Common myeloid progenitor, CD34-positive (primary cell): ENCODE measurements around the gene SNX9.

Experiments
- CTCF ChIA-PET: fragments of 350-600 bp; sonication (Branson Sonifier 250); formaldehyde crosslinking; loops from one replicate; lab custom pipeline; 2021; ENCODE audit warnings: antibody characterized with exemption; lab: Charles Lee
- POLR2A ChIA-PET: fragments of 350-600 bp; sonication (Branson Sonifier 250); formaldehyde crosslinking; loops from one replicate; lab custom pipeline; 2021; ENCODE audit warnings: antibody characterized with exemption; lab: Charles Lee
- DNase-seq, 3 donors: peaks; one replicate each; pipeline versions ENCODE4 v3.0.0 to v3.0.0-alpha.2; 2013
- H3K27ac ChIP-seq, 2 experiments: 1 replicate in 1 of 2; 2 replicates in 1 of 2; pipeline ENCODE4 v1.7.0; 2013; ENCODE audit warnings: inconsistent platforms in 2 of 2, low read length in 2 of 2, mild to moderate bottlenecking in 2 of 2, low read depth in 1 of 2, moderate library complexity in 1 of 2; ENCODE audit not compliant: severe bottlenecking in 2 of 2, insufficient read depth in 1 of 2, poor library complexity in 1 of 2
- H3K27me3 ChIP-seq, 5 experiments: replicated peaks in 2 of 5; 1 replicate in 3 of 5; 2 replicates in 2 of 5; pipeline versions ENCODE4 v1.6.1 to v1.7.0; 2013; ENCODE audit warnings: low read length in 4 of 5, mild to moderate bottlenecking in 2 of 5, moderate library complexity in 2 of 5, inconsistent platforms in 1 of 5; ENCODE audit not compliant: insufficient read depth in 5 of 5, control insufficient read depth in 4 of 5
- H3K36me3 ChIP-seq, 4 experiments: 1 replicate in 2 of 4; 2 replicates in 2 of 4; pipeline versions ENCODE4 v1.6.1 to v1.7.0; 2013; ENCODE audit warnings: low read length in 3 of 4, control low read depth in 1 of 4, mild to moderate bottlenecking in 1 of 4; ENCODE audit not compliant: control insufficient read depth in 4 of 4, insufficient read depth in 4 of 4
- H3K4me1 ChIP-seq, 4 experiments: 1 replicate in 3 of 4; 2 replicates in 1 of 4; pipeline versions ENCODE4 v1.6.1 to v1.7.1; 2013; ENCODE audit warnings: low read length in 3 of 4, mild to moderate bottlenecking in 3 of 4, control low read depth in 1 of 4, inconsistent platforms in 1 of 4, moderate library complexity in 1 of 4; ENCODE audit not compliant: control insufficient read depth in 4 of 4, insufficient read depth in 4 of 4; ENCODE audit errors: control extremely low read depth in 1 of 4
- H3K4me3 ChIP-seq, 7 experiments: 1 replicate in 4 of 7; 2 replicates in 3 of 7; pipeline versions ENCODE4 v1.5.1 to v1.7.0; 2013; ENCODE audit warnings: mild to moderate bottlenecking in 7 of 7, low read length in 6 of 7, moderate library complexity in 6 of 7, inconsistent platforms in 2 of 7, low read depth in 2 of 7, control low read depth in 1 of 7; ENCODE audit not compliant: insufficient read depth in 4 of 7, control insufficient read depth in 1 of 7; ENCODE audit errors: extremely low read depth in 1 of 7
- H3K9me3 ChIP-seq, 5 experiments: 1 replicate in 4 of 5; 2 replicates in 1 of 5; pipeline versions ENCODE4 v1.6.1 to v1.7.1; 2013; ENCODE audit warnings: low read length in 4 of 5, mild to moderate bottlenecking in 2 of 5, inconsistent platforms in 1 of 5, low read depth in 1 of 5, moderate library complexity in 1 of 5; ENCODE audit not compliant: control insufficient read depth in 4 of 5, insufficient read depth in 2 of 5; ENCODE audit errors: control extremely low read depth in 1 of 5
- WGBS: methylation state at CpG from one replicate; pipeline ENCODE4 v1.1.5; 2013; ENCODE audit not compliant: insufficient coverage; 5-methylcytosine and 5-hydroxymethylcytosine counted together

Gene SNX9

GRCh38 chr6:157864185-157864761 is 41.2 kb downstream of the SNX9 start:
- no peak for DNase-seq
- peaks cover 0 to 1% (median 0%) of the 10 kb centered on the region in 5 experiments for H3K9me3 ChIP-seq
- no peak overlapping the region for H3K27ac ChIP-seq
- H3K27me3 ChIP-seq = no peaks in the 10 kb centered on the region
- peaks cover 0 to 4% (median 0%) of the 10 kb centered on the region in 4 experiments for H3K4me1 ChIP-seq
- peaks cover 0 to 6% (median 1%) of the 10 kb centered on the region in 4 experiments for H3K36me3 ChIP-seq
- WGBS = 96% methylated on average over 9 of the region's 11 CpGs
- POLR2A ChIA-PET = no interaction called here
- CTCF ChIA-PET = interaction anchor here (1.4 kb wide), 1 partner anchor 9 kb away, joined by 4 read pairs; no protein-coding TSS in a partner anchor
- no peak overlapping the region for H3K4me3 ChIP-seq

- CTCF ChIA-PET = interaction anchor here (1.4 kb wide), 1 partner anchor 8 kb away, joined by 4 read pairs; no protein-coding TSS in a partner anchor
These were observed 42.2 kb downstream of the SNX9 start for GRCh38 chr6:157865249-157865648.

GRCh38 chr6:157867155-157867559 is 44.1 kb downstream of the SNX9 start:
- 89% methylated on average over 5 of the region's 5 CpGs for WGBS
- POLR2A ChIA-PET = no interaction called here

More at GRCh38 chr6:157865249-157865648, 42.2 kb downstream of the SNX9 start:
- no peak for DNase-seq
- H3K9me3 ChIP-seq = peaks cover 0 to 1% (median 0%) of the 10 kb centered on the region in 5 experiments
- peaks cover 3 to 16% (median 7%) of the 10 kb centered on the region in 4 experiments for H3K36me3 ChIP-seq
- 96% methylated on average over 5 of the region's 6 CpGs for WGBS
- H3K4me3 ChIP-seq = no peak overlapping the region
- no peaks in the 10 kb centered on the region for H3K27me3 ChIP-seq
- H3K27ac ChIP-seq = no peak overlapping the region
- peaks cover 0 to 4% (median 0%) of the 10 kb centered on the region in 4 experiments for H3K4me1 ChIP-seq
- POLR2A ChIA-PET = no interaction called here

GRCh38 chr6:157867981-157868380 is 44.9 kb downstream of the SNX9 start:
- peaks cover 0 to 1% (median 0%) of the 10 kb centered on the region in 5 experiments for H3K9me3 ChIP-seq
- no peak overlapping the region for H3K4me3 ChIP-seq
- no peaks in the 10 kb centered on the region for H3K4me1 ChIP-seq
- no peak overlapping the region for H3K27ac ChIP-seq
- POLR2A ChIA-PET = no interaction called here
- H3K27me3 ChIP-seq = no peaks in the 10 kb centered on the region
- peaks cover 3 to 24% (median 9%) of the 10 kb centered on the region in 4 experiments for H3K36me3 ChIP-seq
- CTCF ChIA-PET = interaction anchor here (1.1 kb wide), 1 partner anchor 35 kb away, joined by 5 read pairs; no protein-coding TSS in a partner anchor
- DNase-seq = no peak

More at GRCh38 chr6:157867155-157867559, 44.1 kb downstream of the SNX9 start:
- Histone ChIP-seq H3K27ac (no peak overlapping the region), H3K9me3 (peaks cover 0 to 1% (median 0%) of the 10 kb centered on the region in 5 experiments), H3K4me3 (no peak overlapping the region), H3K36me3 (peaks cover 3 to 21% (median 9%) of the 10 kb centered on the region in 4 experiments), H3K4me1 (no peaks in the 10 kb centered on the region), H3K27me3 (no peaks in the 10 kb centered on the region)
- DNase-seq = no peak
- CTCF ChIA-PET = interaction anchor here (1.1 to 1.7 kb wide), 3 partner anchors 20 to 111 kb away, joined by 3 to 6 read pairs (median 5); no protein-coding TSS in a partner anchor

- ChIA-PET CTCF (no interaction called here), POLR2A (no interaction called here)
These were observed 45.8 kb downstream of the SNX9 start for GRCh38 chr6:157868835-157869234.

GRCh38 chr6:157869673-157870302 is 46.7 kb downstream of the SNX9 start:
- Histone ChIP-seq H3K36me3 (peaks cover 6 to 24% (median 10%) of the 10 kb centered on the region in 4 experiments), H3K27ac (no peak overlapping the region), H3K4me3 (no peak overlapping the region), H3K27me3 (no peaks in the 10 kb centered on the region), H3K4me1 (no peaks in the 10 kb centered on the region), H3K9me3 (no peaks in the 10 kb centered on the region)
- ChIA-PET CTCF (no interaction called here), POLR2A (no interaction called here)
- 97% methylated on average over 19 of the region's 19 CpGs for WGBS
- no peak for DNase-seq

More at GRCh38 chr6:157868835-157869234, 45.8 kb downstream of the SNX9 start:
- no peaks in the 10 kb centered on the region for H3K4me1 ChIP-seq
- no peaks in the 10 kb centered on the region for H3K27me3 ChIP-seq
- H3K4me3 ChIP-seq = no peak overlapping the region
- H3K27ac ChIP-seq = no peak overlapping the region
- WGBS = 98% methylated on average over 10 of the region's 10 CpGs
- peaks cover 0 to 1% (median 0%) of the 10 kb centered on the region in 5 experiments for H3K9me3 ChIP-seq
- H3K36me3 ChIP-seq = peaks cover 3 to 24% (median 9%) of the 10 kb centered on the region in 4 experiments
- no peak for DNase-seq
